HG03432 (cell line): ENCODE data around the gene TMTC2.
"Not testable (repeated sequence)": the region's sequence is repeated elsewhere in the genome, so short reads cannot be mapped to it uniquely, and the experiment has no call there.

Experiments
- ATAC-seq: cut with Tn5 transposase; IDR thresholded peaks from one replicate; pipeline ENCODE4 v1.9.1; 2021; ENCODE audit warnings: mild to moderate bottlenecking, moderate library complexity; ENCODE audit not compliant: unreplicated experiment

Gene TMTC2

DNA sequence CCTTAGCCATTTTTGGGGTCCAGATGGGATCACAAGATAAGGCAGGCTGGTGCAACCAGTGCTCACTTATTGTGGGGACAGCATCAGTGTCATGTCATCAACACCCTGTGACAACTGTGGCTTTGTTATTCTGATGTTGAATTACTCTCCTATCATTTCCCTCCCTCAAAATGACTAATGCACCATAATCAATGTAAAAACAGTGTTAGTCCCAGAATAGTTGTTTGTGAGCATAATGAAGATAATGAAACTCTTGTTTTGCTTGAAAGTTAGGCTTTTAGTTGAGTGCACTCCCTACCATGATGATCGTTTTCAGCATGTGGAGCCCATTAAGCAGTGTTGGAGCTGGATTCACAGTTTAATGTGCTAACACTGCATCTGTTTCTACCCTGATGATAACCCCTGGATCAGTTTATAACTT lies 151.4 kb downstream of the TMTC2 start:
- ATAC-seq: no peak

GRCh38 chr12:82838827-82839226 lies 152.1 kb downstream of the TMTC2 start:
- ATAC-seq: no peak

DNA sequence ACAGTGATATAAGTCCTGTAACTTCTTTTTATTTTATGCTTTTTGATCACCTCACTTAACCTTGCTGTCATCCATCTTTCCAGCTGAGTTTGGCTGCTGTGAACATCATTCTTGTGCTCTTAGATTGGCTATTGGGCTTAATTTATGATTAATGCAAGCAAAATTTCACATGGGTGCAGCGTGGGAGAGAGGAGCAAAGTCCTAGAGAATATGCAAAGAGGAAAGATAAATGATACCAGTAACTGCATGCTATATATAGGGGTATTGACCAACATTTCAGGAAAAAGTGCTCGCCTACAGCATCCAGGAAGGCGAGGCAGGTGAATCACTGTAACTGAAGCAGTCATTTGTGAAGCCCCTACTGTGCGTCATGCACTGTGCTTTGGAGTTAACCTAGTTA lies 153.1 kb downstream of the TMTC2 start:
- ATAC-seq: no peak

- no peak for ATAC-seq
Observed at GRCh38 chr12:82841487-82841904, 154.8 kb downstream of the TMTC2 start.

DNA sequence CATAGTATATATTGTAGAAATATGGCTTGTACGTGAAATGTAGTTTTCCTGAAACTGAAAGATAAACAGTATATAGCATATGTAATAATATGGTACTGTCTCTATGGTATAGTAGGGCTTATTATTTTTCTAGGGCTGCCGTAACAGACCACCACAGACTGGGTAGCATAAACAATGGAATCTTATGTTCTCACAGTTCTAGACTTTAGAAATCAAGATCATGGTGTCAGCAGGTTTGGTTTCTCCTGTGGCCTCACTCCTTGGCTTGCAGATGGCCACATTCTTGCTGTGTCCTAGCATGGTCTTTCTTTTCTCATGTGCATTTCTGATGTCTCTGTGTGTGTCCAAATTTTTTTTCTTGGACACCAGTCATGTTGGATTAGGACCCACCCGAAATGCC lies 155.8 kb downstream of the TMTC2 start:
- no peak for ATAC-seq

GRCh38 chr12:82845076-82845475 lies 158.4 kb downstream of the TMTC2 start:
- not testable (repeated sequence) for ATAC-seq

GRCh38 chr12:82848845-82849244 lies 162.1 kb downstream of the TMTC2 start:
- no peak for ATAC-seq

DNA sequence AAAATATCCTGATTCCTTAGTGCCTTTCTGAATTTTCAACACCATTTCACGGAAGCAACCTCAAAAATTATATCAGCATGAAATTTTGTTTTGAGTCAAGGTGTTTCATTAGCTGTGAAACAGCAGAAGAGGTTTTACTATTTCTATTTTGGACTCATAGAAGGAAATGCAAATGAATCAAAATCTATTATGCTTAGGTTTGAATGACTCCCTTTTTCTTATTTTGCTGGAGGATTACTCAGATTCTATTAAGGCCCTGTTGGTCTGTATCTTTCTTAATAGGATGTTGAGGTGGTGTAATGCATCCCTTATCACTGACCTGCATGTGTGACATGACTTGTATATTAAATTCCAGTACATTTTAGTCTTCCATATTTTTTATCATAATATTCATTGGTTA lies 165.8 kb downstream of the TMTC2 start:
- peak; percentile 58 for ATAC-seq

DNA sequence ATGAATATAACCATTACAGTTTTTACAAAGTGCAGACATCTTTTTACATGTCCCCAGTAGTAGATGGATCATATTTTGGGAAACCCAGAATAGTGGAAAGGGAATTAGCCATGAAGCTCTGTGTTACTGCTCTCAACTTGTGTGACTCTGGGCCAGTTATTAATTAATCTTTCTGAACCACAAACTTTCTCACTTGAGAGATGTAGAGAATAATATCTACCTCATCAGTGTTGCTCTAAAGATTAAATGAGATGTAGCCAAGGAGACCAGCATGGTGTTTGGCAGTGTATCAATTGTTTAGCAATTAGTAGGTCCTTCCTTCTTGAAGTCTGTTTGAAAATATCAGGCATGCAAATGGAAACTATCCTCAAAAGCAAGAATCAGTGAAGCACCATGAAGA lies 169.2 kb downstream of the TMTC2 start:
- ATAC-seq: peak; percentile 82

DNA sequence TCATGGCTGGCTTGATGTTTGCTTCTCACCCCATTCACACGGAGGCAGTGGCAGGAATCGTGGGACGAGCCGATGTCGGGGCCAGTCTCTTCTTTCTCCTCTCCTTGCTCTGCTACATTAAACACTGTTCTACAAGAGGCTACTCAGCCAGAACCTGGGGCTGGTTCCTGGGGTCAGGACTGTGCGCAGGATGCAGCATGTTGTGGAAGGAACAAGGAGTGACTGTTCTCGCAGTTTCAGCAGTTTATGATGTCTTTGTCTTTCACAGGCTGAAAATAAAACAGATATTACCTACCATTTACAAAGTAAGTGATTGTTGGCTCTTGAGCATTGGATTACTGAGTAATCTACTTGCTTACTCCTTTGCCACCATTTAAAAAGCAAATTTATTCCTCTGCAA lies 170.6 kb downstream of the TMTC2 start:
- no peak for ATAC-seq

GRCh38 chr12:82857911-82858533 lies 171.3 kb downstream of the TMTC2 start:
- no peak for ATAC-seq

GRCh38 chr12:82858534-82858917 lies 171.8 kb downstream of the TMTC2 start:
- ATAC-seq: no peak

- ATAC-seq: no peak
Observed at GRCh38 chr12:82862069-82862841, 175.5 kb downstream of the TMTC2 start.

DNA sequence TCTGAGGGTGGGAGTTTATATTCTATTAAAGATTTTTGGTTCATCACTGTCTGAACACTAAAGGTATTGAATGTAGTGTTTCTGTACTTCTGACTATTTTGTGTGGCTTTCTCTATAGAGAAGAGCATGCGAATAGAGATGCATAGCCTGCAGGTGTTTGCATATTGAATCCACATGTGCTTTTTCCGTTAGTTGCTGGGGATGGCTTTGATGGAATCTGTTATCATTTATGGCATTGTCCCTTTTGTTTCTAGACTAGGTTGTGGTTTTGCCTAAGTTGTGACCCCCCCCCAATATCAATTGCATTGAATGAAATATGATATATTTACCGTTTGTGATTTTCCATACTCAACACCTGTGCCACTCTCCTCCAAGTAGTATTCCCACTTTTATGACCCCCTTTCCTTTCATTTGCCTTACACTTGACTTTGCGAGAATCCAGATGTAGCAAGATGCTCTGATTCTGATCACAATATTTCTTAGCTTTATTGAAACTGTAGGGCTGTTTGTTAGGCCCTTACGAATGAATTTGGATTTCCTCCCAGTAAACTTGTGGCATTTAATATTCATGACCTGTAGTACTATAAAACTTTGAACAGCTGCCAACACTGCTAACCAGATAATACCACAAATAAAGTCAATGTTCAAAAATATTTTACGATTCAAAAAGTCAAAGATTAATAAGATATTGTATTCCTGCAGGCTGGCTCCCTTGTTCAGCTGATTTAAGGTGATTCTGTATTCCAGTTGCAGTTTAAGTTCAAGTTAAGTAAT lies 176.4 kb downstream of the TMTC2 start:
- no peak for ATAC-seq

DNA sequence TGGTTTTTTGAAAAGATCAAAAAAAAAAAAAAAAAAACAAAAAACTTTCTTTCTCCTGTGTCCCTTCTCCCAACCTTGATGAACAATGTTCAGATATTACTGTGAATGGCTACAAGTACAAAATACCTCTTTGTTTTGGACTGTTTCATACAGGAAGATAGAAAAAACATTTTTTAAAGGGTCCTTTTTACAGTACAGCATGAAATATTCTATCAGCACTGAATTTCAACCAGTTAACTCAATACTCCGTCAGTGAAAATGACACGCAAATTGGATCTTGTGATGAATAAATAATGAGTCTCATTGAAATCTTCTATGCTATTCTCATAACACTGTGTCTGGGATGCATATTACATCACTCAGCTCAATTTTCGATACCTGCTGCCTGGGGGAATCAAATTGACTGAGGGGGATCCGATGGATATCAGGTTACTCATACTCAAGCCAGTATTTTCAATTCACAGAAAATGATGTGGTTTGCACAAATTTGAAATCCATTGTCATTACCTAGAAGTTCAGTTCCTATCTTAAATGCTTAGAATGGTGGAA lies 179.6 kb downstream of the TMTC2 start:
- ATAC-seq: no peak

DNA sequence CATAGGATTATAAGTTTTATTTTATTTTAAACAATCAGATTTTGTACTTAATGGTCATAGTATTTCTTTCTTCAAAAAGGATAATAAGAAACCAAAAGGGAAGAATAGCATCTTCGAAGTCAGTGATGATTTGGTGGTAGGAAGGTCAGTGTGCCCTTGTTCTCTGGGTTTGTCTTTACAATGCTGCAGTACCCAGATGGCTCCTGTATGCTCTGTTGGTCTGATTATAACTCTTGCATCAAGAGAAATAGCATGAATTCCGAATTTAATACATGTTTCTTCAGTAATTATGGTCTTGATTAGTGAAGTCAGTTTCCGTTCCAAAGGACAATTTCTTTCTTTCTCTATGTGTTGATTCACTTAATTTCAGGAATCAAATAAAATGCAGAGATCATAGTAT lies 180.2 kb downstream of the TMTC2 start:
- ATAC-seq: no peak

GRCh38 chr12:82867762-82868500 lies 181.2 kb downstream of the TMTC2 start:
- no peak for ATAC-seq

GRCh38 chr12:82870771-82871377 lies 184.2 kb downstream of the TMTC2 start:
- ATAC-seq: peak; percentile 66

GRCh38 chr12:82872088-82872487 lies 185.4 kb downstream of the TMTC2 start:
- no peak for ATAC-seq

DNA sequence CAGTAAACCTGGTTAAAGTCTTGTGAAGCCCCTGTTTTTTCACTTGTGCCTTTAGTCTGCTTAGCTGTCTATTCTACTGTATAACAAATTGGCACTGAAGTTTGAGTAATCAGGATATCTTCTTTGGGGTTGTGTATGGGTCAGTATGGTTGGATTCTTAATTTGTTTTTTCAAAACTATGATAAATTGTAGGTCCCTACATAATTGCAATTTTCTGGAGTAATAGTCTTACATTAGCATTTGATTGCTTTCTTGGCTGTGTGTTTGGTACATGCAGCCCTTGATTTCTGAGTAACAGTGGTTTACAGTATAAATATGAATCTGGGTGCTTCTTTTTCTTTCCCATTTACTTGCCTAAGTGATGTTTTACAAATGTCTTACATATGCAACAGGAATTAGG lies 186.6 kb downstream of the TMTC2 start:
- ATAC-seq: no peak
